Fibroblast of lung (primary cell): ENCODE results near the gene BTBD1. TPM values are rescaled to one million over a fixed set of nuclear protein-coding genes. Genes with fewer than 3 reads are reported as not detected.
A peak's percentile ranks its signal among the peaks of the same experiment; 100 is the strongest.

Experiments used
- DNase-seq, 2 donors: peaks; one replicate each; pipeline versions ENCODE4 v3.0.0 to v3.0.0-alpha.2; 2010; ENCODE audit warnings: low read depth in 2 of 2
- H2AFZ ChIP-seq: 2 replicates; pipeline ENCODE4 v1.5.1; 2012; ENCODE audit warnings: low read length, control low read depth, inconsistent platforms
- H3K27ac ChIP-seq: 2 replicates; pipeline ENCODE4 v1.5.1; 2011; ENCODE audit warnings: low read length, control low read depth; ENCODE audit not compliant: insufficient read depth
- H3K27me3 ChIP-seq: 2 replicates; pipeline ENCODE4 v1.5.1; 2011; ENCODE audit warnings: mild to moderate bottlenecking, low read length; ENCODE audit not compliant: control insufficient read depth, insufficient read depth
- H3K36me3 ChIP-seq: 2 replicates; pipeline ENCODE4 v1.5.1; 2011; ENCODE audit warnings: low read length; ENCODE audit not compliant: control insufficient read depth, insufficient read depth
- H3K4me1 ChIP-seq: 2 replicates; pipeline ENCODE4 v1.5.1; 2011; ENCODE audit warnings: low read length; ENCODE audit not compliant: control insufficient read depth, insufficient read depth; ENCODE audit errors: extremely low read depth
- H3K4me2 ChIP-seq: 2 replicates; pipeline ENCODE4 v1.5.1; 2011; ENCODE audit warnings: low read length, control low read depth; ENCODE audit not compliant: insufficient read depth; ENCODE audit errors: extremely low read depth
- H3K4me3 ChIP-seq, 4 experiments: fragments of 200-600 bp in 1 of 4; sonication (generic) in 1 of 4; replicated peaks in 1 of 4; 2 replicates each; pipeline ENCODE4 v1.5.1; 2011 to 2016; ENCODE audit warnings: low read length in 4 of 4, low read depth in 3 of 4, mild to moderate bottlenecking in 3 of 4, control low read depth in 2 of 4, inconsistent platforms in 1 of 4, mixed read lengths in 1 of 4; ENCODE audit not compliant: insufficient read depth in 1 of 4; ENCODE audit errors: control extremely low read depth in 1 of 4
- H3K79me2 ChIP-seq: 2 replicates; pipeline ENCODE4 v1.5.1; 2012; ENCODE audit warnings: mild to moderate bottlenecking, low read length, inconsistent platforms; ENCODE audit not compliant: control insufficient read depth, insufficient read depth
- H3K9ac ChIP-seq: 2 replicates; pipeline ENCODE4 v1.5.1; 2011; ENCODE audit warnings: mild to moderate bottlenecking, low read length, control low read depth; ENCODE audit not compliant: insufficient read depth
- H3K9me3 ChIP-seq: 2 replicates; pipeline ENCODE4 v1.5.1; 2012; ENCODE audit warnings: low read depth, low read length; ENCODE audit not compliant: control insufficient read depth, insufficient read depth
- H4K20me1 ChIP-seq: 2 replicates; pipeline ENCODE4 v1.5.1; 2011; ENCODE audit warnings: low read length; ENCODE audit not compliant: control insufficient read depth, insufficient read depth; ENCODE audit errors: extremely low read depth
- EZH2 ChIP-seq: IDR thresholded peaks from 2 replicates; pipeline ENCODE4 v1.5.1; 2012; ENCODE audit warnings: low read length, control low read depth, mild to moderate bottlenecking; ENCODE audit errors: missing control alignments
- polyA minus RNA-seq: library from RNA; depleted of rRNA, polyadenylated mRNA; stranded (reverse); fragments of >200 nt; gene quantifications from 2 replicates; pipeline ENCODE4 v1.2.3, GENCODE V29; 2011; ENCODE audit warnings: low replicate concordance
- polyA plus RNA-seq, 2 donors: library from polyadenylated mRNA; depleted of rRNA in 1 of 2; stranded (reverse) in 1 of 2; unstranded in 1 of 2; fragments of >200 nt; gene quantifications; 2 replicates each; pipeline ENCODE4 v1.2.1, GENCODE V29; 2011 to 2012; ENCODE audit warnings: missing spikeins in 1 of 2
- total RNA-seq: library from RNA; depleted of rRNA; stranded (reverse); fragments of >200 nt; gene quantifications from 2 replicates; pipeline ENCODE4 v1.2.1, GENCODE V29; 2014
- TF ChIP-seq, protein P1 (sequence below), 2 donors: IDR thresholded peaks in 1 of 2; conservative IDR thresholded peaks in 1 of 2; 1 replicate in 1 of 2; 2 replicates in 1 of 2; pipeline ENCODE4 v1.5.1; 2011 to 2012; ENCODE audit warnings: low read length in 2 of 2, control low read depth in 1 of 2, inconsistent platforms in 1 of 2, low read depth in 1 of 2, mild to moderate bottlenecking in 1 of 2

The BTBD1 gene
- total RNA-seq (93.2 and 105 TPM in 2 replicates), polyA plus RNA-seq (72.0 and 84.0 TPM in 2 replicates), polyA minus RNA-seq (12.7 and 18.7 TPM in 2 replicates)
- polyA plus RNA-seq (2012), result 54.1 and 56.7 TPM in 2 replicates

DNA sequence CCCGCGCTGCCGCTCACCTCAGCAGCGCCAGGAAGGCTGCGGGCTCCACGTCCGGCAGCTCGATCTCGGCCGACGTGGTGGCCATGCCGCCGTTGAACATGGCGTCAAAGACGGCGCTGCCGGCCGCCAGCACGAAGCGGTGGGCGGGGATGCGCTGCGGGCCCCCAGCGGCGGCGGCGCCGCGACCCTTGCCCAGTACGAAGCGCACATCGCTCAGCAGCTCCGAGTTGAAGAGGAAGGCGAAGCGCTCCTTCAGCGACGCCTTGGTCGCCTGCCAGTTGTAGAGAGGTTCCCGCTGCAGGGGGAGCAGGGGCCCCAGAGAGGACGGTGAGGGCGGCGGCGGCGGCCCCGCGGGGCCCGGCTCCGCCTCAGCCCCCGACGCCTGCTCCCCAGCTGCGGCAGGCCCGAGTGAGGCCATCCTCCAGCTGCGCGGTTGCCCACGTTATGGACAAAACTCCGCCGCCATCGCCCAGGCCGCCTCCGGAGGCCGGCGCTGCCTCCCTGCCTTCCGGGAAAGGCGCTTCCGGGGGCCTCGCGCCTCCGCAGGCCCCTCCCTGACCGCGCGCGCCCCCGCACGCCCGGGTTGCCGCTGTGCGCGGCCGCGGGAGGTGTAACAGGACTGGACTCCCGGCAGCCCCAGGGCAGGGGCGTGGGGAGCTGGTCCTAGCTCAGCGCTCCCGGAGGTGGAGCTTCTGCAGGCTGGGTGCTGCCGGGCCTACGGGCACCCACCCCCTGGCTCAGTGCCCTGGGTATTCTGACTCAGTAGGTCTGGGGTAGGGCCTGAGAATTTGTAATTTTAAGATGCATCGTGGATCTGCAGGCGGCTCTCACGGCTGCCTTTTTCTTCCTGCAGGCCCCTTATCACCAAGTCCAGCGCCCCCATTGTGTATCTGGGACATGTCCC lies at the start of gene BTBD1:
Gene BTBD1, minus strand, starts transcription at position 519 of the 904 bp plus-strand sequence. Its CDS starts 101 bp downstream, at position 418.
- Histone ChIP-seq H3K27me3 (no peaks in the 10 kb centered on the region), H3K9me3 (no peaks in the 10 kb centered on the region), H3K27ac (peak within 1 kb of the TSS; percentile 91), H3K4me1 (peaks cover 3% of the 10 kb centered on the region), H3K36me3 (peaks cover 1% of the 10 kb centered on the region), H3K4me2 (peak within 1 kb of the TSS; percentile 97), H3K9ac (peak within 1 kb of the TSS; percentile 97), H2AFZ (peak within 1 kb of the TSS; percentile 77), H3K79me2 (peaks cover 48% of the 10 kb centered on the region), H4K20me1 (peaks cover 5% of the 10 kb centered on the region), H3K4me3 (peak within 1 kb of the TSS; percentile 87 to 95 (median 92))
- DNase-seq, result peak; percentile 95 to 98
- TF ChIP-seq, protein P1, sequence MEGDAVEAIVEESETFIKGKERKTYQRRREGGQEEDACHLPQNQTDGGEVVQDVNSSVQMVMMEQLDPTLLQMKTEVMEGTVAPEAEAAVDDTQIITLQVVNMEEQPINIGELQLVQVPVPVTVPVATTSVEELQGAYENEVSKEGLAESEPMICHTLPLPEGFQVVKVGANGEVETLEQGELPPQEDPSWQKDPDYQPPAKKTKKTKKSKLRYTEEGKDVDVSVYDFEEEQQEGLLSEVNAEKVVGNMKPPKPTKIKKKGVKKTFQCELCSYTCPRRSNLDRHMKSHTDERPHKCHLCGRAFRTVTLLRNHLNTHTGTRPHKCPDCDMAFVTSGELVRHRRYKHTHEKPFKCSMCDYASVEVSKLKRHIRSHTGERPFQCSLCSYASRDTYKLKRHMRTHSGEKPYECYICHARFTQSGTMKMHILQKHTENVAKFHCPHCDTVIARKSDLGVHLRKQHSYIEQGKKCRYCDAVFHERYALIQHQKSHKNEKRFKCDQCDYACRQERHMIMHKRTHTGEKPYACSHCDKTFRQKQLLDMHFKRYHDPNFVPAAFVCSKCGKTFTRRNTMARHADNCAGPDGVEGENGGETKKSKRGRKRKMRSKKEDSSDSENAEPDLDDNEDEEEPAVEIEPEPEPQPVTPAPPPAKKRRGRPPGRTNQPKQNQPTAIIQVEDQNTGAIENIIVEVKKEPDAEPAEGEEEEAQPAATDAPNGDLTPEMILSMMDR (conservative IDR thresholded peaks at IDR 0.05 in 1 of 2, IDR thresholded peaks at IDR 0.05 in 1 of 2; ENCODE audit: low read depth in 1 of 2, low read length in 2 of 2), result no peak
- TF ChIP-seq EZH2, result no peak

DNA sequence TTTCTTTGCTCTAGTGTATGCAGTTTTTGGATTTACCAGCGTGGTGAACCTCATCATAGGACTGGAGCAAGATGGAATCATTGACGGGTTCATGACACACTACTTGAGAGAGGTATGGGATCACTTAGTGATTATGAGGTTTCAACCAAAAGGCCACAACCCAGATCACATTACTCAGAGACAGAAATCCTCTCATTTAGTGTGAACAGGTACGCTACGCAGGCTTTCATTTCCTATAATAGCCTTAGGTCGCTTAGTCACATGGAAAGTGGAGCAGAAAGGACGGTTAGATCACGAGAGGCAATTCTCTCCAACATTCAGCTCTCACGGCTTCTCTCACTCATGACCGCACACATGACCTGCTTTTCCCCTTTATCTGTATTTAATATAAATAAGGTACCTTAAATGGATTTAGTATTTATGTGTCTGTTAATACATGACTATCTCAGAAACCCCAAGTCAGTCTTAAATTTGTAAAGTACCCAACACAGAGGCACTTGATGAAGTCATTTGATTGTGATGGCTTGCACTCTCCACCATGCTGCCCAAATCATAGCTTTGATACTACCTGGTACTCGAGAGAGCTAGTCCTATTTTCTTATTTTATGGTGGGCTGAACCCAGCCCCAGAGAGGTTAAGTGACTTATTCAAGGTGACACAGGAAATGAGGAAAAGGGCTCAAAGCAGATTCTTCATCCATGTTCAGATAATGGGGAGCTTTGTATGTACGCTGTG lies 48.9 kb upstream of the BTBD1 start:
- H3K9me3 ChIP-seq, result no peaks in the 10 kb centered on the region
- H3K9ac ChIP-seq, result no peak overlapping the region
- no peak for DNase-seq
- no peak overlapping the region for H3K27ac ChIP-seq
- TF ChIP-seq EZH2, result no peak
- TF ChIP-seq, protein P1 (conservative IDR thresholded peaks at IDR 0.05 in 1 of 2, IDR thresholded peaks at IDR 0.05 in 1 of 2; ENCODE audit: low read depth in 1 of 2, low read length in 2 of 2), result no peak
- peaks cover 16% of the 10 kb centered on the region for H3K4me1 ChIP-seq
- no peaks in the 10 kb centered on the region for H3K36me3 ChIP-seq
- H3K27me3 ChIP-seq, result no peaks in the 10 kb centered on the region
- no peaks in the 10 kb centered on the region for H3K79me2 ChIP-seq
- no peak overlapping the region for H3K4me2 ChIP-seq
- no peak overlapping the region for H2AFZ ChIP-seq
- no peak overlapping the region for H3K4me3 ChIP-seq
- H4K20me1 ChIP-seq, result no peaks in the 10 kb centered on the region

DNA sequence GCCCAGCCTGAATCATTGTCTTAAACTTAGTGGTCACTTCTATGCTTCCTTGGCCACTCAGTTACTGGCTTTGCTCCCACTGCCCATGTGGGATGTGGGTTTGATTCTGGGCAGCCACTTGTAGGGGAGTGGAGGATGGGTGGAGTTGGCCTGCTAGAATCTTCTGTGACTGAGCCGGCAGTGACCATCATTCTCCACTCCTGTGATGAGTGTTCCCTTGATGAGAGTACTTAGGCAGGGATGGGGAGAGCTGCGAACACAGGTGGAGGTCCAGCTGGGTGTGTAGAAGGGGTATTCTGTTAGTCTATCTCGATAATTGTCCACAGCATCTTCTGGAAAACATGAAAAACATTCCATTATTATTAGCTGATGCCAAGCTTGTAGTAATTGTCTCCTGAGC lies 48.4 kb upstream of the BTBD1 start:
- no peak for TF ChIP-seq EZH2
- H3K4me3 ChIP-seq, result no peak overlapping the region
- H2AFZ ChIP-seq, result no peak overlapping the region
- no peaks in the 10 kb centered on the region for H3K9me3 ChIP-seq
- no peaks in the 10 kb centered on the region for H3K79me2 ChIP-seq
- DNase-seq, result no peak
- no peaks in the 10 kb centered on the region for H3K27me3 ChIP-seq
- H3K4me2 ChIP-seq, result no peak overlapping the region
- no peak overlapping the region for H3K9ac ChIP-seq
- H3K36me3 ChIP-seq, result no peaks in the 10 kb centered on the region
- no peak overlapping the region for H3K27ac ChIP-seq
- H3K4me1 ChIP-seq, result peaks cover 16% of the 10 kb centered on the region
- H4K20me1 ChIP-seq, result no peaks in the 10 kb centered on the region
